ENCODE results near the gene B4GALT4.
"Not testable (repeated sequence)": the region's sequence is repeated elsewhere in the genome, so short reads cannot be mapped to it uniquely, and the experiment has no call there.

Gene B4GALT4

GRCh38 chr3:119205685-119206084, 35.0 kb downstream of the B4GALT4 start:
- DNase-seq: no peak

GRCh38 chr3:119205209-119205608, 35.5 kb downstream of the B4GALT4 start:
- DNase-seq: no peak

- no peak for DNase-seq
Measured at GRCh38 chr3:119195911-119196310, 44.8 kb downstream of the B4GALT4 start.

GRCh38 chr3:119195151-119195476, 45.6 kb downstream of the B4GALT4 start:
- no peak for DNase-seq

- DNase-seq: no peak
Measured at GRCh38 chr3:119194237-119195150, 46.2 kb downstream of the B4GALT4 start.

- DNase-seq: no peak
Measured at GRCh38 chr3:119191800-119192199, 48.9 kb downstream of the B4GALT4 start.

- no peak for DNase-seq
Measured at GRCh38 chr3:119187266-119187665, 53.4 kb downstream of the B4GALT4 start.

- DNase-seq: no peak
Measured at GRCh38 chr3:119184796-119185570, 55.7 kb downstream of the B4GALT4 start.

- DNase-seq: no peak
Measured at GRCh38 chr3:119184111-119184510, 56.6 kb downstream of the B4GALT4 start.

GRCh38 chr3:119181765-119182164, 58.9 kb downstream of the B4GALT4 start:
- DNase-seq: no peak

GRCh38 chr3:119177321-119177720, 63.4 kb downstream of the B4GALT4 start:
- DNase-seq: no peak

- no peak for DNase-seq
Measured at GRCh38 chr3:119176778-119177177, 63.9 kb downstream of the B4GALT4 start.

GRCh38 chr3:119175872-119176756, 64.6 kb downstream of the B4GALT4 start:
- DNase-seq: no peak

GRCh38 chr3:119173325-119173724, 67.4 kb downstream of the B4GALT4 start, which contains the start of gene UPK1B:
UPK1B (plus strand) TSS chr3:119173598; CDS start chr3:119186742, 13,144 bp downstream.
- no peak for DNase-seq

- DNase-seq: no peak
Measured at GRCh38 chr3:119170821-119171220, 69.9 kb downstream of the B4GALT4 start.

- not testable (repeated sequence) for DNase-seq
Measured at GRCh38 chr3:119164745-119165144, 75.9 kb downstream of the B4GALT4 start.

Data from amygdala (tissue), 56 donors.